GM19455 (cell line): Measurements from ENCODE around the gene CDK2AP2.
A peak's percentile ranks its signal among the peaks of the same experiment; 100 is the strongest.
"Not testable (repeated sequence)": the region's sequence is repeated elsewhere in the genome, so short reads cannot be mapped to it uniquely, and the experiment has no call there.

ENCODE experiments used
- ATAC-seq: cut with Tn5 transposase; IDR thresholded peaks from one replicate; pipeline ENCODE4 v1.9.1; 2021; ENCODE audit not compliant: unreplicated experiment

The CDK2AP2 gene

DNA sequence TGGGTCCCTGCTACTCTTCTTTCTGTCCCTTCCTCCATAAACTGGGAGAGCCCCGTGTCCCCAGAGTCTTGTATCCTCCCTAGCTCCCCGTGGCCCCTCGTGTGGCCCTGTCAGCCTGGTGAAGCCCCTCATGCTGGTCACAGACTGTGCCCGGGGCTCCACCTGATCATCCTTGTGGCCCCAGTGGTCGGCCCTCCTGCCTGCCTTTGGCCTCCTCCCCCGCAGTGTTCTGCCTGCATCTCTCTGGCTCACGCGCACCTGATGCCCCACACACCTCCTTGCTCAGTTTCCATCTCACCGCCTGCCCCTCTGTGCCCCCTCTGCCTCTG lies 16.5 kb upstream of the CDK2AP2 start:
- ATAC-seq, result no peak

- ATAC-seq, result no peak
Observed at GRCh38 chr11:67523556-67524479, 15.9 kb upstream of the CDK2AP2 start.

- ATAC-seq, result no peak
Observed at GRCh38 chr11:67522844-67523555, 15.0 kb upstream of the CDK2AP2 start, which contains the start of gene CABP2. Gene CABP2, minus strand, starts transcription at chr11:67523446. Its CDS starts 120 bp downstream, at chr11:67523326.

- ATAC-seq, result no peak
Observed at GRCh38 chr11:67522338-67522737, 14.4 kb upstream of the CDK2AP2 start.

GRCh38 chr11:67521924-67522323 lies 14.0 kb upstream of the CDK2AP2 start:
- ATAC-seq, result no peak

GRCh38 chr11:67520856-67521824 lies 13.2 kb upstream of the CDK2AP2 start:
- no peak for ATAC-seq

- no peak for ATAC-seq
Observed at GRCh38 chr11:67519726-67520125, 11.8 kb upstream of the CDK2AP2 start.

- no peak for ATAC-seq
Observed at GRCh38 chr11:67517784-67518552, 10.0 kb upstream of the CDK2AP2 start.

DNA sequence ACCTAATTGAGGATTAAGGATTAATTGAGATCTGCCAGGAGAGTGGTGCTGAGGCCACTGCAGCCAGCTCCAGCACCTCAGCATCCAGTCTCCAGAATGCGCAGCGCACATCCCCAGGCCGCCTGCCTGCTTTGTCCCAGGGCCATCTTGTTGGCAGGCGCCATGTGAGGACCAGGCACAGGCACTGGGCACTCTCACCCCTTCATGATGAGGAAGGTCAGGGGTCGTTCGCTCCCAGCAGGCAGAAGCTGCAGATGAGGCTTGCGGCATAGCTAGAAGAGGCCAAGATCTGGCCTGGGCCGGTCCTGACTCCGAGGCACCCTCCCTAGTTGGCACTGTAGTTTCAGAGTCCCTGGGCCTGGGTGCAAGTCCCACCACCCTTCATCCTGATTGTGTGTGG lies 8.8 kb upstream of the CDK2AP2 start:
- no peak for ATAC-seq

DNA sequence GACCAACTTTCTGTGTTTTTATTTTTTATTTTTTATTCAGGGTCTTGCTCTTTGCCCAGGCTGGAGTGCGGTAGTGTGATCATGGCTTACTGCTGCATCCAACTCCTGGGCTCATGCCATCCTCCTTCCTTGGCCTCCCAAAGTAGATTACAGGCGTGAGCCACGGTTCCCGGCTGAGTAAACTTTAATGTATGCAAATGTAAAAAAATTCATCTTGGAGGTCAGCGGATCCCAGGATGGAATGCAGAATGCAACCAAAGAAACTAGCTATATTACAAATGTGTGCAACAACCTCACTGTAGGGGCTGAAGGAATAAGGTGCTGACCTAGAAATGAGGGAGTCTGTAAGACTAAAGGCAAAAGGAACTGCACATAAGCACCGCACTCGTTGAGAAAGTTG lies 6.2 kb upstream of the CDK2AP2 start:
- ATAC-seq, result no peak

DNA sequence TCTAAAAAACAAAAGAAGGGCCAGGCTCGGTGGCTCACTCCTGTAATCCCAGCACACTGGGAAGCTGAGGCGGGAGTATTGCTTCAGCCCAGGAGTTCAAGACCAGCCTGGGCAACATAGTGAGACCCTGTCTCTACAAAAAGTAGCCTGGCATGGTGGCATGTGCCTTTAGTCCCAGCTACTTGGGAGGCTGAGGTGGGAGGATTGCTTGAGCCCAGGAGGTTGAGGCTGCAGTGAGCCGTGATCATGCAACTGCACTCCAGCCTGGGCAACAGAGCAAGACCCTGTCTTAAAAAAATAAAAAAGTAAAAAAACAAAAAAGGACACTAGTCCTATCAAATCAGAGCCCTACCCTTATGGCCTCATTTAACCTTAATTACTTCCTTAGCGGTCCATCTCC lies 3.6 kb upstream of the CDK2AP2 start:
- not testable (repeated sequence) for ATAC-seq

DNA sequence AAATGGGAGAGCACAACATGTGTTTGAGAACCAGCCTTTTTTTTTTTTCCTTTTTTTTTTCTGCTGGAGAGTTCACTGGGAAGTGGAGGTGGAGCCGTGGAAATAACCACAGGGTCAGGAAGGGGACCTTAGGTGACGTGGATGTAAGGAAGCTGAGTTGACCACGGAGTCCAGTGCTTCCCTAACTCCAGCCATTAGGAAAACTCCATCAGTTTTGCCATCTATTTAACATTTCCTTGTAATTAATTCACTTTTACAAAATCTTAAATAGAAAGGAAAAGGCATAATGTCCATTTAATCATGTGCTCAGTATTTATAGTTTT lies 2.0 kb upstream of the CDK2AP2 start:
- no peak for ATAC-seq

DNA sequence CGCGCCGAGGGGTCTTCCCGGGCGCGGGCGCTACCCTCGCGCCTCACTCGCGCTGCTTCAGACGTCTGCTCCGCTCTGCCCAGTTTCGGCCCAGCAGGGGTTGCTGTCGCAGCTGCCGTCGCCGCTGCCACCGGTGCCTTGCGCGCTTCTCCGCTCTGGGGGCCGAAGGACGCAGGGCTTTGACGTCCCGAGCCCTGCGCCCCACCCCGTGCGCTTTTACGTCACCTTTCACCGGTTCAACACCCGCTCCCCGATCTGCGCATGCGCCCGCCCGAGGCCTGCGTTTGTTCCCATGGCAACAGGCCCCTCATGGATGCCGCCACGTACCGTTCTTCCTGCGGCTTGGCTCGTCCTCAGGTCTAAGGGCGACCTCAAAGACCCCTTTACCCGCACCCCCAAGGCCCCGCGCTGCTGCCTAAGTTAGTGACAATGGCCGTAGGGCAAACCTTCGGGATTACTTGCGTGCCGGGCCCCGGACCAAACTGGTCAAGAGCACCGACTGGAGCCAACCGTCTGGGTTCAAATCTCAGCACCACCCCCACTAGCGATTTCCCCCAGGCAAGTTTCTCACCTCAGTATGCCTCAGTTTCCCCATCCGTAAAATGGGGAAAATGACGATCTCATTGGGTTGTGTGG lies 642 bp upstream of the CDK2AP2 start:
- ATAC-seq, result peak; percentile 41

- ATAC-seq, result no peak
Observed at GRCh38 chr11:67507242-67507863, 609 bp downstream of the CDK2AP2 start.

- no peak for ATAC-seq
Observed at GRCh38 chr11:67506426-67507051, 1.4 kb downstream of the CDK2AP2 start.

- ATAC-seq, result no peak
Observed at GRCh38 chr11:67505605-67506396, 2.2 kb downstream of the CDK2AP2 start.

DNA sequence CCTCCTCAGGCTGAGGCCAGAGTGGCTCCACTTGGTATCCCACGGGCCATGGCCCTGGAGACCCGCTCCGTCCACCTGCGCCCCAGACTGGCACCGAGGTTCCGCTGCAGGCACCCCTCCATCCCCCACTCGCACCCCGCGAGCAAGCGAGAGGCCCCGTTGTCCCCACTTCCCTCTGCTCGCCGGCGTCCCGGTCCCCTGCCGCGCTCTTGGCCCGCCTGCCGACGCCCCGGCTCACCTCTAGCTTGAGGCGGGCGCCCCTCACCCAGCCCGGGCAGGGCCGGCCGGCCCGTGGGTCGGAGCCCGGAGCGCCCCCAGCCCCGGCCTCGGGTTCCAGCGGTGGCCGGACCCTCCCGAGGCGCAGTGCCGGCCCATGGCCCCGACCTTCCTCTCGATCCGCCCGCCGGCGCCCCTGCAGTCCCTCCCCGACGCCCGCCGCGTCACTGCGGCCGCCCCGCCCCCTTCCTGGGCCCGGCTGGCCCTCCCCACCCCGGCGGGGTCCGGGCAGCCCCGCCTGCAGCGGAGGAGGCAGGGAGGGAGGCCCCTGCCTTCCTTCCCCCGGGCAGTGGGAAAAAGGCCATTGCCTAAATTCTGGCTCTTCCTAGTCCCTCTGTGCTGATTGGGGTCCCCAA lies 2.9 kb downstream of the CDK2AP2 start, which contains the start of gene PITPNM1:
Gene PITPNM1, minus strand, starts transcription at position 414 of the 632 bp plus-strand sequence. CDS start 1,183 bp downstream, outside the sequence.
- no peak for ATAC-seq
